ENCODE results near the gene HSH2D.

DNA sequence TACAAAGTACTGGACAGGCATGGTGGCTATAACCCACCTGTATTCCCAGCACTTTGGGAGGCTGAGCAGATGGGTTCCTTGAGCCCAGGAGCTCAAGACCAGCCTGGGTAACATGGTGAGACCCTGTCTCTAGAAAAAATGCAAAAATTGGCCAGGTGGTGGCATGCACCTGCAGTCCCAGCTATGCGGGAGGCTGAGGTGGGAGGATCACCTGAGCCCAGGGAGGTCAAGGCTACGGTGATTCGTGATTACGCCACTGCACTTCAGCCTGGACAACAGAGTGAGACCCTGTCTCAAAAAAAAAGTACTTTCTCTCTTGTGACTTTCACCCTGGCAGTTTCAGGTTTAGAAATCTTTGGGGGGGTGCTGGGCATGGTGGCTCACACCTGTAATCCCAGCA lies 43.0 kb upstream of the HSH2D start:
- TF ChIP-seq POLR2A (IDR thresholded peaks at IDR 0.05), result no peak
- TF ChIP-seq, protein P1, sequence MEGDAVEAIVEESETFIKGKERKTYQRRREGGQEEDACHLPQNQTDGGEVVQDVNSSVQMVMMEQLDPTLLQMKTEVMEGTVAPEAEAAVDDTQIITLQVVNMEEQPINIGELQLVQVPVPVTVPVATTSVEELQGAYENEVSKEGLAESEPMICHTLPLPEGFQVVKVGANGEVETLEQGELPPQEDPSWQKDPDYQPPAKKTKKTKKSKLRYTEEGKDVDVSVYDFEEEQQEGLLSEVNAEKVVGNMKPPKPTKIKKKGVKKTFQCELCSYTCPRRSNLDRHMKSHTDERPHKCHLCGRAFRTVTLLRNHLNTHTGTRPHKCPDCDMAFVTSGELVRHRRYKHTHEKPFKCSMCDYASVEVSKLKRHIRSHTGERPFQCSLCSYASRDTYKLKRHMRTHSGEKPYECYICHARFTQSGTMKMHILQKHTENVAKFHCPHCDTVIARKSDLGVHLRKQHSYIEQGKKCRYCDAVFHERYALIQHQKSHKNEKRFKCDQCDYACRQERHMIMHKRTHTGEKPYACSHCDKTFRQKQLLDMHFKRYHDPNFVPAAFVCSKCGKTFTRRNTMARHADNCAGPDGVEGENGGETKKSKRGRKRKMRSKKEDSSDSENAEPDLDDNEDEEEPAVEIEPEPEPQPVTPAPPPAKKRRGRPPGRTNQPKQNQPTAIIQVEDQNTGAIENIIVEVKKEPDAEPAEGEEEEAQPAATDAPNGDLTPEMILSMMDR (IDR thresholded peaks at IDR 0.05), result no peak

All from Peyer's patch (tissue), 4 donors.